Spleen (tissue), 11 donors: ENCODE results near the gene ZNF33A. TPM values are rescaled to one million over a fixed set of nuclear protein-coding genes. Genes with fewer than 3 reads are reported as not detected.

Experiments used
- DNase-seq: peaks from one replicate; pipeline ENCODE4 v3.0.0-alpha.2; 2020
- H3K27ac ChIP-seq, 8 donors: fragments of 200-600 bp; sonication (generic) in 7 of 8; 1 replicate in 4 of 8; 2 replicates in 4 of 8; pipeline versions ENCODE4 v1.5.0 to v1.8.0; 2016 to 2021; ENCODE audit warnings: inconsistent platforms in 4 of 8, mild to moderate bottlenecking in 4 of 8, moderate library complexity in 1 of 8
- H3K27me3 ChIP-seq, 7 donors: fragments of 200-600 bp; sonication (generic) in 6 of 7; replicated peaks in 1 of 7; 1 replicate in 4 of 7; 2 replicates in 3 of 7; pipeline versions ENCODE4 v1.5.0 to v1.8.0; 2016 to 2021; ENCODE audit warnings: inconsistent platforms in 3 of 7, mild to moderate bottlenecking in 1 of 7
- H3K36me3 ChIP-seq, 6 donors: fragments of 200-600 bp; sonication (generic) in 5 of 6; 1 replicate in 4 of 6; 2 replicates in 2 of 6; pipeline versions ENCODE4 v1.5.0 to v1.8.0; 2016 to 2021; ENCODE audit warnings: inconsistent platforms in 2 of 6
- H3K4me1 ChIP-seq, 6 donors: fragments of 200-600 bp; sonication (generic) in 5 of 6; 1 replicate in 3 of 6; 2 replicates in 3 of 6; pipeline versions ENCODE4 v1.5.0 to v1.8.0; 2016 to 2021; ENCODE audit warnings: inconsistent platforms in 3 of 6
- H3K4me3 ChIP-seq, 8 donors: fragments of 200-600 bp; sonication (generic) in 7 of 8; 1 replicate in 4 of 8; 2 replicates in 4 of 8; pipeline versions ENCODE4 v1.5.0 to v1.8.0; 2016 to 2021; ENCODE audit warnings: inconsistent platforms in 4 of 8, mild to moderate bottlenecking in 4 of 8, moderate library complexity in 2 of 8
- H3K9me3 ChIP-seq, 8 donors: fragments of 200-600 bp; sonication (generic) in 7 of 8; 1 replicate in 4 of 8; 2 replicates in 4 of 8; pipeline versions ENCODE4 v1.5.0 to v1.8.0; 2016 to 2021; ENCODE audit warnings: inconsistent platforms in 4 of 8
- CTCF ChIP-seq, 11 experiments: fragments of 200-600 bp in 7 of 11; fragments of 450-650 bp in 4 of 11; sonication (generic) in 4 of 11; IDR thresholded peaks in 8 of 11; conservative IDR thresholded peaks in 3 of 11; 1 replicate in 7 of 11; 2 replicates in 4 of 11; pipeline versions ENCODE4 v1.4.0 to v1.8.0; 2016 to 2021; ENCODE audit warnings: antibody characterized with exemption in 11 of 11, inconsistent platforms in 4 of 11, mild to moderate bottlenecking in 1 of 11
- POLR2A ChIP-seq, 3 donors: fragments of 450-650 bp; IDR thresholded peaks; one replicate each; pipeline ENCODE4 v1.5.1; 2017; ENCODE audit warnings: antibody characterized with exemption in 3 of 3, mild to moderate bottlenecking in 1 of 3
- POLR2AphosphoS5 ChIP-seq, 3 donors: sonication (generic); formaldehyde crosslinking; IDR thresholded peaks; one replicate each; pipeline ENCODE4 v1.5.1; 2017; ENCODE audit warnings: antibody characterized with exemption in 3 of 3
- WGBS, 5 donors: extraction: QIAGEN DNeasy Blood & Tissue Kit in 3 of 5; methylation state at CpG; one replicate each; pipeline versions ENCODE4 v1.1.5 to v1.1.7; 2013 to 2018; 5-methylcytosine and 5-hydroxymethylcytosine counted together
- intact Hi-C: fragments of 100-400 bp; cut with DNase I; formaldehyde crosslinking; loops from one replicate; pipeline ENCODE4 v1.15.0; 2023; ENCODE audit warnings: low total_unique reads
- polyA plus RNA-seq, 3 donors: library from polyadenylated mRNA; stranded (reverse); fragments of 200-250 nt; gene quantifications; one replicate each; pipeline ENCODE4 v1.2.1, GENCODE V29; 2013
- total RNA-seq, 7 donors: library from RNA; depleted of rRNA in 3 of 7; stranded (reverse); fragments of >200 nt in 3 of 7; fragmentation: NEBNext Ultra II Directional in 4 of 7; extraction: Animal tissue kit (Norgen Biotek cat#: 25700) in 4 of 7; gene quantifications; one replicate each; pipeline versions ENCODE4 v1.1.0 to v1.2.1, GENCODE V29; 2016 to 2021
- donor health status: healthy with polysubstance abuse.
- donor health status: DM: no; HTN: no; CAD: no; lungs with moderate emphysema.
- donor health status: DM: no; HTN: no; CAD: no.
- donor health status: Bipolar disorder and iron deficiency.
- donor health status: healthy.
- donor health status: DM: no; HTN: no; CAD: no.
- donor health status: DM: yes; HTN: yes; CAD: no.

ZNF33A gene
- total and polyA plus RNA-seq, 10 donors, result 8.9 to 61.6 (median 37.5) TPM

GRCh38 chr10:38025283-38025682 is 14.8 kb downstream of the ZNF33A start:
- peak overlapping the region in 2 of 8 donors; percentile 12 to 33 for H3K27ac ChIP-seq
- H3K4me1 ChIP-seq, result peaks cover 0 to 8% (median 0%) of the 10 kb centered on the region in 6 donors
- H3K4me3 ChIP-seq, result no peak overlapping the region
- TF ChIP-seq POLR2A (IDR thresholded peaks at IDR 0.05), result no peak
- TF ChIP-seq CTCF (IDR thresholded peaks at IDR 0.05 in 8 of 11, conservative IDR thresholded peaks at IDR 0.05 in 3 of 11), result no peak
- no peak for TF ChIP-seq POLR2AphosphoS5 (IDR thresholded peaks at IDR 0.05)
- WGBS, 5 donors, result 34 to 66% (median 47%) methylated on average over 3 of the region's 3 CpGs
- DNase-seq, result no peak
- H3K36me3 ChIP-seq, result peaks cover 0 to 100% (median 76%) of the 10 kb centered on the region in 6 donors
- intact Hi-C loops, result no loop called here
- no peaks in the 10 kb centered on the region for H3K9me3 ChIP-seq
- H3K27me3 ChIP-seq, result no peaks in the 10 kb centered on the region

- Histone ChIP-seq H3K36me3 (peaks cover 0 to 100% (median 72%) of the 10 kb centered on the region in 6 donors), H3K4me3 (no peak overlapping the region), H3K4me1 (peaks cover 0 to 15% (median 5%) of the 10 kb centered on the region in 6 donors), H3K27me3 (no peaks in the 10 kb centered on the region), H3K27ac (no peak overlapping the region), H3K9me3 (no peaks in the 10 kb centered on the region)
- TF ChIP-seq POLR2AphosphoS5 (IDR thresholded peaks at IDR 0.05) (no peak), CTCF (IDR thresholded peaks at IDR 0.05 in 8 of 11, conservative IDR thresholded peaks at IDR 0.05 in 3 of 11) (no peak), POLR2A (IDR thresholded peaks at IDR 0.05) (no peak)
- WGBS, 5 donors, result 90 to 100% (median 100%) methylated on average over 1 of the region's 1 CpG
- intact Hi-C loops, result no loop called here
- no peak for DNase-seq
Observed at GRCh38 chr10:38027986-38028385, 17.5 kb downstream of the ZNF33A start.

- intact Hi-C loops, result no loop called here
- no peaks in the 10 kb centered on the region for H3K27me3 ChIP-seq
- peaks cover 0 to 99% (median 64%) of the 10 kb centered on the region in 6 donors for H3K36me3 ChIP-seq
- 35 to 64% (median 56%) methylated on average over 5 of the region's 5 CpGs for WGBS, 5 donors
- H3K27ac ChIP-seq, result peak overlapping the region in 7 of 8 donors; percentile 14 to 70 (median 63)
- TF ChIP-seq POLR2AphosphoS5 (IDR thresholded peaks at IDR 0.05), result no peak
- no peak for TF ChIP-seq POLR2A (IDR thresholded peaks at IDR 0.05)
- no peak for TF ChIP-seq CTCF (IDR thresholded peaks at IDR 0.05 in 8 of 11, conservative IDR thresholded peaks at IDR 0.05 in 3 of 11)
- H3K9me3 ChIP-seq, result peaks cover 0 to 6% (median 0%) of the 10 kb centered on the region in 8 donors
- no peak overlapping the region for H3K4me3 ChIP-seq
- peaks cover 0 to 20% (median 9%) of the 10 kb centered on the region in 6 donors for H3K4me1 ChIP-seq
- no peak for DNase-seq
Observed at GRCh38 chr10:38032886-38033285, 22.4 kb downstream of the ZNF33A start.

- peaks cover 0 to 6% (median 0%) of the 10 kb centered on the region in 8 donors for H3K9me3 ChIP-seq
- H3K27ac ChIP-seq, result peak overlapping the region; percentile 29 to 79 (median 64)
- no peaks in the 10 kb centered on the region for H3K27me3 ChIP-seq
- WGBS, 5 donors, result 76 to 86% (median 83%) methylated on average over 7 of the region's 7 CpGs
- TF ChIP-seq CTCF (IDR thresholded peaks at IDR 0.05 in 8 of 11, conservative IDR thresholded peaks at IDR 0.05 in 3 of 11), result no peak
- no peak for TF ChIP-seq POLR2AphosphoS5 (IDR thresholded peaks at IDR 0.05)
- TF ChIP-seq POLR2A (IDR thresholded peaks at IDR 0.05), result no peak
- H3K36me3 ChIP-seq, result peaks cover 0 to 72% (median 28%) of the 10 kb centered on the region in 6 donors
- peak overlapping the region in 4 of 8 donors; percentile 1 to 58 (median 26) for H3K4me3 ChIP-seq
- DNase-seq, result no peak
- intact Hi-C loops, result no loop called here
- peaks cover 0 to 31% (median 16%) of the 10 kb centered on the region in 6 donors for H3K4me1 ChIP-seq
Observed at GRCh38 chr10:38038107-38038931, 27.8 kb downstream of the ZNF33A start.
